Endothelial cell of umbilical vein (primary cell): Measurements from ENCODE around the gene LPIN1.

Source experiments
- EZH2 ChIP-seq: IDR thresholded peaks from 2 replicates; pipeline ENCODE4 v1.6.1; 2012; ENCODE audit warnings: borderline replicate concordance, low read depth, mild to moderate bottlenecking, moderate library complexity, low read length, inconsistent platforms; ENCODE audit not compliant: severe bottlenecking
- FOS ChIP-seq: IDR thresholded peaks from 2 replicates; pipeline ENCODE4 v1.6.1; 2011; ENCODE audit warnings: mild to moderate bottlenecking, low read length, moderate library complexity, borderline replicate concordance; ENCODE audit not compliant: insufficient read depth
- GATA2 ChIP-seq: IDR thresholded peaks from 2 replicates; pipeline ENCODE4 v1.7.0; 2011; ENCODE audit warnings: low read depth, mild to moderate bottlenecking, moderate library complexity, mixed read lengths, low read length; ENCODE audit not compliant: insufficient read length, insufficient read depth
- JUN ChIP-seq: IDR thresholded peaks from 2 replicates; pipeline ENCODE4 v1.6.1; 2011; ENCODE audit warnings: borderline replicate concordance, low read depth; ENCODE audit not compliant: insufficient read length, insufficient read depth
- MYC ChIP-seq: IDR thresholded peaks from one replicate; pipeline ENCODE4 v1.6.1; 2011; ENCODE audit warnings: mild to moderate bottlenecking, low read depth, low read length
- POLR2A ChIP-seq: IDR thresholded peaks from 2 replicates; pipeline ENCODE4 v1.6.1; 2012; ENCODE audit warnings: low read depth, mild to moderate bottlenecking, control low read depth, low read length
- POLR2AphosphoS5 ChIP-seq: IDR thresholded peaks from 2 replicates; pipeline ENCODE4 v1.6.1; 2012; ENCODE audit warnings: low read depth, mild to moderate bottlenecking, control low read depth, low read length, moderate library complexity; ENCODE audit not compliant: insufficient read depth
- TF ChIP-seq, protein P1 (sequence below), 2 donors: IDR thresholded peaks; 1 replicate in 1 of 2; 2 replicates in 1 of 2; pipeline ENCODE4 v1.5.1; 2011; ENCODE audit warnings: low read length in 2 of 2, mild to moderate bottlenecking in 2 of 2, moderate library complexity in 2 of 2, control low read depth in 1 of 2, inconsistent platforms in 1 of 2, low read depth in 1 of 2; ENCODE audit not compliant: insufficient read depth in 1 of 2; ENCODE audit errors: extremely low read depth in 1 of 2
- TF ChIP-seq, protein P2 (sequence below): IDR thresholded peaks from 2 replicates; pipeline ENCODE4 v1.6.1; 2011; ENCODE audit not compliant: insufficient read depth, insufficient read length

DNA sequence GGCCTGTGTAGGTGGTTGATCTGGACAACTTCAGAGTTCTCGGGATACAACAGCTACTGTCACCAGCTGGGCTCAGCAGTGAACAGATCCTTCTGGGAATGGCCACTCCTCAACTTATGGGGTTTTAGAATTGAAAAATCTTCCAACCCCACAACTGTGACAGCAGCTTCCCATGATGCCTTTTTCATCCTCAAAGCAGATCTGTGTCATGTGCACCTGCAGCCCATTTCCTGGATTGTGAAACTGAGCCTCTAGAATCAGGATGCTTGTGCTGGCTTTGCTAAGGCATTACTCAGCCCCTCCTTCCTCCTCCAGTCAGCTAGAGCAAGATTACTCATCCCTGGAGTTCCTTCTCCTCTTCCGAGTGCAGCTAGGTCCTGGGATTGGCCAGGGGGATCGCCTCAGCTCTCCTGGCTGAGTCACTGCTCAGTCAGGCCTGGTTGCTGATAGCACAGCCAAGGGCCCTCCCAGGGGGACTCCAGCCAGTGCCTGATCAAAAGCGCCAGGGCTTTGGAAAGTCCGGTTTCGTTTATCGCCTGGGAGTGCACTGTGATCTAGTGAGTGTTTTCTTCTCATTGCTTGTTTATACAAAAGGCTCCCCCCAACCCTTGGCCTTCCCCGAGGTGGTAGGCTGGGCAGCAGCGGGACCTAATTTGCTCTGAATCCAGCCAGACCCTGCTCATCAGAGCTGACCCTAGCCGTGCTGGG is 2.4 kb upstream of the LPIN1 start:
- TF ChIP-seq, protein P1, sequence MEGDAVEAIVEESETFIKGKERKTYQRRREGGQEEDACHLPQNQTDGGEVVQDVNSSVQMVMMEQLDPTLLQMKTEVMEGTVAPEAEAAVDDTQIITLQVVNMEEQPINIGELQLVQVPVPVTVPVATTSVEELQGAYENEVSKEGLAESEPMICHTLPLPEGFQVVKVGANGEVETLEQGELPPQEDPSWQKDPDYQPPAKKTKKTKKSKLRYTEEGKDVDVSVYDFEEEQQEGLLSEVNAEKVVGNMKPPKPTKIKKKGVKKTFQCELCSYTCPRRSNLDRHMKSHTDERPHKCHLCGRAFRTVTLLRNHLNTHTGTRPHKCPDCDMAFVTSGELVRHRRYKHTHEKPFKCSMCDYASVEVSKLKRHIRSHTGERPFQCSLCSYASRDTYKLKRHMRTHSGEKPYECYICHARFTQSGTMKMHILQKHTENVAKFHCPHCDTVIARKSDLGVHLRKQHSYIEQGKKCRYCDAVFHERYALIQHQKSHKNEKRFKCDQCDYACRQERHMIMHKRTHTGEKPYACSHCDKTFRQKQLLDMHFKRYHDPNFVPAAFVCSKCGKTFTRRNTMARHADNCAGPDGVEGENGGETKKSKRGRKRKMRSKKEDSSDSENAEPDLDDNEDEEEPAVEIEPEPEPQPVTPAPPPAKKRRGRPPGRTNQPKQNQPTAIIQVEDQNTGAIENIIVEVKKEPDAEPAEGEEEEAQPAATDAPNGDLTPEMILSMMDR (IDR thresholded peaks at IDR 0.05; ENCODE audit: extremely low read depth in 1 of 2, insufficient read depth in 1 of 2, low read depth in 1 of 2, low read length in 2 of 2) = no peak
- TF ChIP-seq POLR2A (no peak), EZH2 (no peak), GATA2 (peak; percentile 77), MYC (no peak), POLR2AphosphoS5 (peak; percentile 92), FOS (peak; percentile 100), JUN (peak; percentile 95)
- TF ChIP-seq, protein P2, sequence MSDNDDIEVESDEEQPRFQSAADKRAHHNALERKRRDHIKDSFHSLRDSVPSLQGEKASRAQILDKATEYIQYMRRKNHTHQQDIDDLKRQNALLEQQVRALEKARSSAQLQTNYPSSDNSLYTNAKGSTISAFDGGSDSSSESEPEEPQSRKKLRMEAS = peak; percentile 9
